ENCODE results near the gene RBPJL. TPM values are rescaled to one million over a fixed set of nuclear protein-coding genes. Genes with fewer than 3 reads are reported as not detected.

The RBPJL gene
- total RNA-seq, 1 experiment from 2014 or later = not detected

DNA sequence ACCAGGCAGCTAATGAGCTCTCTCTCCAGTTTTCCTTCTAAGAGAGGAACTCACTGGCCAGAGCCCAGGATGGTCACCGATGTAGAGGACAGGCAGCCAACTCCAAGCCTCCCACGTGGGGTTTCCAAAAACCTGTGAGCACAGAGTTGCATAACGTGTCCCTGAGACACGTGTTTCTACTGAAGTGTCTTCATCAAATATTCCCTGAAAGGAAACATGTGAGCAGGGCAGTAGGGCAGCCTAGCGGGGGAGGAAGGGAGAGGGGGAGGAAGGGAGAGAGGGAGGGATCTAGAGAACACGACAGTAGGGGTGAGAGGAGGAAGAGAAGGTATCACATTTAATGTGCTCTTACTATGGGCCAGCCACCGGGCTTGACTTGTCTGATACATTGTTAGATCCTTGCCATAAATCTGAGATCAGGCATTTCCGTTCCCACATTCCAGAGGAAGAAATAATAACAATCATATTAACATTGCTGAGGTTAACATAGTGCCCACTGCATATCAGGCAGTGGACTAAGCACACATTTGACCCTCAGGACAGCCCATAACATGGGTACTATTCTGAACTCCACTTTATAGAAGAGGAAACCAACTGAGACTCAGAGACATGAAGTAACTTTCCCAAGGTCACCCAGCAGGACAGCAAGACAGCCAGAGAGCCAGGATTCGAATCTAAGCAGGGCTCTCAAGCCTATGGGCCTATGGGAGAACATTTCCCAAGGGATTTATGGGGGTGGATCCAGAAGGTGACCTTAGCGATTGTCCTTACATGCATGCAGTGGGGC lies 51.8 kb downstream of the RBPJL start:
- Histone ChIP-seq H3K4me2 (ENCODE audit: low read length) (peak overlapping the region; percentile 78), H3K9me2 (ENCODE audit: insufficient read depth) (no peaks in the 10 kb centered on the region), H2AFZ (ENCODE audit: low read depth, low read length, poor library complexity, severe bottlenecking) (no peak overlapping the region), H3K9ac (ENCODE audit: low read length) (peak overlapping the region; percentile 47; the same call in 1 of the 2 replicates), H3K36me3 (ENCODE audit: control insufficient read depth in 1 of 2, insufficient read depth in 2 of 2, low read length in 2 of 2) (no peaks in the 10 kb centered on the region), H3K4me1 (ENCODE audit: control insufficient read depth in 1 of 2, insufficient read depth in 2 of 2, low read length in 2 of 2) (peaks cover 61 to 79% of the 10 kb centered on the region in 2 experiments), H4K20me1 (ENCODE audit: insufficient read depth) (no peaks in the 10 kb centered on the region), H3K79me2 (ENCODE audit: insufficient read depth, low read length) (peaks cover 2% of the 10 kb centered on the region), H3K27me3 (ENCODE audit: insufficient read depth, low read length) (no peaks in the 10 kb centered on the region), H3K4me3 (replicated peaks in 1 of 2; ENCODE audit: low read depth in 1 of 2, low read length in 2 of 2) (no peak overlapping the region), H3K9me3 (ENCODE audit: control insufficient read depth in 1 of 2, insufficient read depth in 1 of 2, low read depth in 1 of 2, low read length in 2 of 2) (no peaks in the 10 kb centered on the region), H3K27ac (ENCODE audit: low read depth, low read length) (no peak overlapping the region)
- ChIA-PET RAD21 (ENCODE audit: low non-redundant PET in 1 of 2, low total read pairs in 2 of 2, uncharacterized antibody in 2 of 2, unreplicated experiment in 2 of 2) (interaction anchor here in 1 of 2 experiments (0.7 kb wide), 1 partner anchor 79 kb away, joined by 6 read pairs; no protein-coding TSS in a partner anchor), POLR2A (interaction anchor here (1.2 to 5.2 kb wide), 4 partner anchors 11 to 23 kb away, joined by 3 to 55 read pairs (median 4); partner anchors contain the start of gene SDC4), CTCF (interaction anchor here (1.0 to 1.1 kb wide), 2 partner anchors 78 to 79 kb away, joined by 4 read pairs; no protein-coding TSS in a partner anchor)
- no peak for ATAC-seq
- DNase-seq (ENCODE audit: low read depth, low spot score) = no peak
- TF ChIP-seq ZFX (IDR thresholded peaks at IDR 0.05) (no peak), SP1 (IDR thresholded peaks at IDR 0.05; ENCODE audit: low read depth) (0 out of 2 replicates have a peak, but pooled peaks have one; percentile 12)
- no TSS peak for BruUV-seq (replicated peaks)
- intact Hi-C loops (cut with micrococcal nuclease) = no loop called here

DNA sequence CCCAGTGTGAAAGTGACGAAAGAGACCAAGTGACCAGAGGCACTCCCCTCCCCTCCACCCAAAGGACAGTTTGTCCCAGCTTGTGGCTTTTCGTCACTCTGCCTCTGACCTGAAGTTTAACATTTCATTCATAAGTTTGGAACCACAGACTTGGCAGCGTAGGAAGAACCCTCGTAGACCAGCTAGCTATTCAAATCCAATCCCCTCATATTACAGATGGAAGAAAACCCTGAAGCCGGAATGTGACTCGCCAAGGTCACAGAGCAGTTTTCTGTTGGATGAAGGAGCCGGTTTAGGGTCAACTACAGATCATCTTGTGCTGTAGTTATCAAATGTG lies 52.4 kb downstream of the RBPJL start:
- ATAC-seq (no peak), DNase-seq (ENCODE audit: low read depth, low spot score) (no peak)
- intact Hi-C loops (cut with micrococcal nuclease) = no loop called here
- Histone ChIP-seq H3K9me3 (ENCODE audit: control insufficient read depth in 1 of 2, insufficient read depth in 1 of 2, low read depth in 1 of 2, low read length in 2 of 2) (no peaks in the 10 kb centered on the region), H3K27ac (ENCODE audit: low read depth, low read length) (no peak overlapping the region), H3K36me3 (ENCODE audit: control insufficient read depth in 1 of 2, insufficient read depth in 2 of 2, low read length in 2 of 2) (no peaks in the 10 kb centered on the region), H3K4me1 (ENCODE audit: control insufficient read depth in 1 of 2, insufficient read depth in 2 of 2, low read length in 2 of 2) (peaks cover 64 to 79% of the 10 kb centered on the region in 2 experiments), H2AFZ (ENCODE audit: low read depth, low read length, poor library complexity, severe bottlenecking) (no peak overlapping the region), H4K20me1 (ENCODE audit: insufficient read depth) (no peaks in the 10 kb centered on the region), H3K4me2 (ENCODE audit: low read length) (peak overlapping the region; percentile 78), H3K27me3 (ENCODE audit: insufficient read depth, low read length) (no peaks in the 10 kb centered on the region), H3K79me2 (ENCODE audit: insufficient read depth, low read length) (peaks cover 8% of the 10 kb centered on the region), H3K9ac (ENCODE audit: low read length) (peak overlapping the region; percentile 47), H3K4me3 (replicated peaks in 1 of 2; ENCODE audit: low read depth in 1 of 2, low read length in 2 of 2) (no peak overlapping the region), H3K9me2 (ENCODE audit: insufficient read depth) (no peaks in the 10 kb centered on the region)
- POLR2A ChIA-PET = interaction anchor here (1.2 to 5.2 kb wide), 4 partner anchors 12 to 19 kb away, joined by 3 to 55 read pairs (median 6); partner anchors contain the start of gene SDC4
- CTCF ChIA-PET = interaction anchor here (1.1 to 2.6 kb wide), 2 partner anchors 78 to 412 kb away, joined by 4 to 11 read pairs; no protein-coding TSS in a partner anchor
- TF ChIP-seq EZH2phosphoT487 (IDR thresholded peaks at IDR 0.05; ENCODE audit: borderline replicate concordance) = no peak
- no peak for TF ChIP-seq ZFX (IDR thresholded peaks at IDR 0.05)
- no peak for TF ChIP-seq YY1 (IDR thresholded peaks at IDR 0.05; ENCODE audit: extremely low read depth, insufficient replicate concordance, low read depth, low read length)
- no peak for TF ChIP-seq SIN3A (IDR thresholded peaks at IDR 0.05; ENCODE audit: low read depth)
- no peak for TF ChIP-seq TCF7L2 (IDR thresholded peaks at IDR 0.05; ENCODE audit: borderline replicate concordance, extremely low read depth, insufficient read depth, insufficient read length)
- no peak for TF ChIP-seq JUND (IDR thresholded peaks at IDR 0.05)
- TF ChIP-seq ELF1 (IDR thresholded peaks at IDR 0.05; ENCODE audit: borderline replicate concordance, low read depth) = no peak
- no peak for TF ChIP-seq CEBPB (IDR thresholded peaks at IDR 0.05; ENCODE audit: low read depth)
- no peak for TF ChIP-seq ATF3 (IDR thresholded peaks at IDR 0.05)
- TF ChIP-seq, protein P1, sequence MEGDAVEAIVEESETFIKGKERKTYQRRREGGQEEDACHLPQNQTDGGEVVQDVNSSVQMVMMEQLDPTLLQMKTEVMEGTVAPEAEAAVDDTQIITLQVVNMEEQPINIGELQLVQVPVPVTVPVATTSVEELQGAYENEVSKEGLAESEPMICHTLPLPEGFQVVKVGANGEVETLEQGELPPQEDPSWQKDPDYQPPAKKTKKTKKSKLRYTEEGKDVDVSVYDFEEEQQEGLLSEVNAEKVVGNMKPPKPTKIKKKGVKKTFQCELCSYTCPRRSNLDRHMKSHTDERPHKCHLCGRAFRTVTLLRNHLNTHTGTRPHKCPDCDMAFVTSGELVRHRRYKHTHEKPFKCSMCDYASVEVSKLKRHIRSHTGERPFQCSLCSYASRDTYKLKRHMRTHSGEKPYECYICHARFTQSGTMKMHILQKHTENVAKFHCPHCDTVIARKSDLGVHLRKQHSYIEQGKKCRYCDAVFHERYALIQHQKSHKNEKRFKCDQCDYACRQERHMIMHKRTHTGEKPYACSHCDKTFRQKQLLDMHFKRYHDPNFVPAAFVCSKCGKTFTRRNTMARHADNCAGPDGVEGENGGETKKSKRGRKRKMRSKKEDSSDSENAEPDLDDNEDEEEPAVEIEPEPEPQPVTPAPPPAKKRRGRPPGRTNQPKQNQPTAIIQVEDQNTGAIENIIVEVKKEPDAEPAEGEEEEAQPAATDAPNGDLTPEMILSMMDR (IDR thresholded peaks at IDR 0.05 in 2 of 3, conservative IDR thresholded peaks at IDR 0.05 in 1 of 3; ENCODE audit: borderline replicate concordance in 1 of 3, insufficient read depth in 1 of 3, low read depth in 2 of 3, low read length in 2 of 3) = no peak
- TF ChIP-seq, protein P2, sequence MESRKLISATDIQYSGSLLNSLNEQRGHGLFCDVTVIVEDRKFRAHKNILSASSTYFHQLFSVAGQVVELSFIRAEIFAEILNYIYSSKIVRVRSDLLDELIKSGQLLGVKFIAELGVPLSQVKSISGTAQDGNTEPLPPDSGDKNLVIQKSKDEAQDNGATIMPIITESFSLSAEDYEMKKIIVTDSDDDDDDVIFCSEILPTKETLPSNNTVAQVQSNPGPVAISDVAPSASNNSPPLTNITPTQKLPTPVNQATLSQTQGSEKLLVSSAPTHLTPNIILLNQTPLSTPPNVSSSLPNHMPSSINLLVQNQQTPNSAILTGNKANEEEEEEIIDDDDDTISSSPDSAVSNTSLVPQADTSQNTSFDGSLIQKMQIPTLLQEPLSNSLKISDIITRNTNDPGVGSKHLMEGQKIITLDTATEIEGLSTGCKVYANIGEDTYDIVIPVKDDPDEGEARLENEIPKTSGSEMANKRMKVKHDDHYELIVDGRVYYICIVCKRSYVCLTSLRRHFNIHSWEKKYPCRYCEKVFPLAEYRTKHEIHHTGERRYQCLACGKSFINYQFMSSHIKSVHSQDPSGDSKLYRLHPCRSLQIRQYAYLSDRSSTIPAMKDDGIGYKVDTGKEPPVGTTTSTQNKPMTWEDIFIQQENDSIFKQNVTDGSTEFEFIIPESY (IDR thresholded peaks at IDR 0.05; ENCODE audit: extremely low read depth, insufficient replicate concordance, low read length) = no peak
- TF ChIP-seq SRF (IDR thresholded peaks at IDR 0.05; ENCODE audit: low read depth) = no peak
- TF ChIP-seq SP1 (IDR thresholded peaks at IDR 0.05; ENCODE audit: low read depth) = no peak
- no peak for TF ChIP-seq CBX3 (IDR thresholded peaks at IDR 0.05; ENCODE audit: low read depth)
- BruUV-seq (replicated peaks) = no TSS peak
- RAD21 ChIA-PET (ENCODE audit: low non-redundant PET in 1 of 2, low total read pairs in 2 of 2, uncharacterized antibody in 2 of 2, unreplicated experiment in 2 of 2) = no interaction called here
